ENCODE measurements around the gene CDH19. TPM values are rescaled to one million over a fixed set of nuclear protein-coding genes. Genes with fewer than 3 reads are reported as not detected.

Gene CDH19, protein sequence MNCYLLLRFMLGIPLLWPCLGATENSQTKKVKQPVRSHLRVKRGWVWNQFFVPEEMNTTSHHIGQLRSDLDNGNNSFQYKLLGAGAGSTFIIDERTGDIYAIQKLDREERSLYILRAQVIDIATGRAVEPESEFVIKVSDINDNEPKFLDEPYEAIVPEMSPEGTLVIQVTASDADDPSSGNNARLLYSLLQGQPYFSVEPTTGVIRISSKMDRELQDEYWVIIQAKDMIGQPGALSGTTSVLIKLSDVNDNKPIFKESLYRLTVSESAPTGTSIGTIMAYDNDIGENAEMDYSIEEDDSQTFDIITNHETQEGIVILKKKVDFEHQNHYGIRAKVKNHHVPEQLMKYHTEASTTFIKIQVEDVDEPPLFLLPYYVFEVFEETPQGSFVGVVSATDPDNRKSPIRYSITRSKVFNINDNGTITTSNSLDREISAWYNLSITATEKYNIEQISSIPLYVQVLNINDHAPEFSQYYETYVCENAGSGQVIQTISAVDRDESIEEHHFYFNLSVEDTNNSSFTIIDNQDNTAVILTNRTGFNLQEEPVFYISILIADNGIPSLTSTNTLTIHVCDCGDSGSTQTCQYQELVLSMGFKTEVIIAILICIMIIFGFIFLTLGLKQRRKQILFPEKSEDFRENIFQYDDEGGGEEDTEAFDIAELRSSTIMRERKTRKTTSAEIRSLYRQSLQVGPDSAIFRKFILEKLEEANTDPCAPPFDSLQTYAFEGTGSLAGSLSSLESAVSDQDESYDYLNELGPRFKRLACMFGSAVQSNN
- total RNA-seq = 10 to 100 TPM; 24.9 to 51.1 (median 38.8) TPM

DNA sequence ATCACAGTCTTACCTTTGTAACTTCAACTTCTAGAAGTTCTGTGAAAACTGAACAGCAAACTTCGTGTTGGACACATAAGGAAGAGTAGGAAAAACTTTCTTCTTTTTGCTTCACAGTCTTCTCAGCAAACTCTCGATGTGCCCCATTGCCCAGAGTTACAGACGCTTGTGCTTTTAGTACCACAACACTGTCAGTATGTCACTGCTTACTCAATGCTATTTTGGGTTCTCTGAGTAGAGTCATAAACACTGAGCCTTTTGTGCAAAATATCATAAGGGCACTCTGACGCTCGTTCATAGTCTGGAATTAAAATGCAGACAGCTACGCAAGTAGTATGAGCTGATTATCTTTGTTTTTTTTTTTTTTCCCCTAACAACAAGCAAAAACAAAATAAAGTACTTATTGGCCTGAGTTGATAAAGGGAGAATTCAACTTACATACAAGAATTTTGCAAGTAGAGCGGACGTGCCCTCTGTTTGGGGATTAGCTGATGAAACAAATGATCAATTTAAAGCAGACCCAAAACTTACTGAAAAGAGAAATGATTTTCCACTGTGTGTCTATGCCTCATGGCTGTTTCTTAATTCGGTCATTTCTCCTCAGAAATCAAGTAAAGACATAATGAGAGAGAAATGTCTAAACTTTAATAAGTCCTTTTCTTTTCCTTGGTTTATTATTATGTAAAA is at the start of gene CDH19:
Gene CDH19 (minus strand): TSS at position 150 of the 687 bp plus-strand sequence. CDS start 31,886 bp downstream, outside the sequence.
- ATAC-seq = no peak
- Histone ChIP-seq H3K36me3 (no peaks in the 10 kb centered on the region), H3K27me3 (no peaks in the 10 kb centered on the region), H3K4me1 (no peaks in the 10 kb centered on the region), H3K4me3 (peak within 1 kb of the TSS in 1 of 2 donors; percentile 22), H3K9me3 (no peaks in the 10 kb centered on the region), H3K27ac (peak within 1 kb of the TSS in 1 of 4 donors; percentile 3)
- no peak for TF ChIP-seq EP300 (IDR thresholded peaks at IDR 0.05)
- TF ChIP-seq POLR2A (IDR thresholded peaks at IDR 0.05) = peak in 1 of 2 donors; percentile 25
- peak; percentile 76 for TF ChIP-seq POLR2AphosphoS5 (IDR thresholded peaks at IDR 0.05)
- 50 to 63% methylated on average over 7 to 9 of the region's 9 CpGs for WGBS, 2 donors (ENCODE audit: low coverage in 1 of 2)

DNA sequence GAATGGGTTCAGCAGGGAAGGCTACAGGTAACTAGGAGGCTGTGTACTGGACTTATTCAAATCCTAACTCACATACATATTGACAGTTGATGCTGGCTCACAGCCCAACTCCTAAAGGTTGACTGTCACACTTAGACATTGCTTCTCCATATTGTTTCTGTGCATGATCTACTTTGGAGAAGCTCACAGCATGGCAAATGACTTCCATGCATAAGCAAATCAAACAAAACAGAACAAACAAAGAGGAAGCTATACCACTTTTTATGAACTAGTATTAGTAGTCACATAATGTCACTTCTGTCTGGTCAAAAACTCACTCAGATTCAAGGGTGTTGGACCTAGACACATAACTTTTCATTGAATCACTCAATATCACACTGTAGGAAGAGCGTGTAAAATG is 43.8 kb upstream of the CDH19 start:
- ATAC-seq = no peak
- Histone ChIP-seq H3K9me3 (no peaks in the 10 kb centered on the region), H3K36me3 (no peaks in the 10 kb centered on the region), H3K4me1 (no peaks in the 10 kb centered on the region), H3K27me3 (no peaks in the 10 kb centered on the region), H3K4me3 (no peak overlapping the region), H3K27ac (no peak overlapping the region)
- WGBS, 2 donors (ENCODE audit: low coverage in 1 of 2) = 94 to 100% methylated on average over 1 of the region's 1 CpG
- TF ChIP-seq POLR2A (IDR thresholded peaks at IDR 0.05) (no peak), EP300 (IDR thresholded peaks at IDR 0.05) (no peak), POLR2AphosphoS5 (IDR thresholded peaks at IDR 0.05) (no peak)
- TF ChIP-seq, protein P1, sequence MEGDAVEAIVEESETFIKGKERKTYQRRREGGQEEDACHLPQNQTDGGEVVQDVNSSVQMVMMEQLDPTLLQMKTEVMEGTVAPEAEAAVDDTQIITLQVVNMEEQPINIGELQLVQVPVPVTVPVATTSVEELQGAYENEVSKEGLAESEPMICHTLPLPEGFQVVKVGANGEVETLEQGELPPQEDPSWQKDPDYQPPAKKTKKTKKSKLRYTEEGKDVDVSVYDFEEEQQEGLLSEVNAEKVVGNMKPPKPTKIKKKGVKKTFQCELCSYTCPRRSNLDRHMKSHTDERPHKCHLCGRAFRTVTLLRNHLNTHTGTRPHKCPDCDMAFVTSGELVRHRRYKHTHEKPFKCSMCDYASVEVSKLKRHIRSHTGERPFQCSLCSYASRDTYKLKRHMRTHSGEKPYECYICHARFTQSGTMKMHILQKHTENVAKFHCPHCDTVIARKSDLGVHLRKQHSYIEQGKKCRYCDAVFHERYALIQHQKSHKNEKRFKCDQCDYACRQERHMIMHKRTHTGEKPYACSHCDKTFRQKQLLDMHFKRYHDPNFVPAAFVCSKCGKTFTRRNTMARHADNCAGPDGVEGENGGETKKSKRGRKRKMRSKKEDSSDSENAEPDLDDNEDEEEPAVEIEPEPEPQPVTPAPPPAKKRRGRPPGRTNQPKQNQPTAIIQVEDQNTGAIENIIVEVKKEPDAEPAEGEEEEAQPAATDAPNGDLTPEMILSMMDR (IDR thresholded peaks at IDR 0.05) = no peak

DNA sequence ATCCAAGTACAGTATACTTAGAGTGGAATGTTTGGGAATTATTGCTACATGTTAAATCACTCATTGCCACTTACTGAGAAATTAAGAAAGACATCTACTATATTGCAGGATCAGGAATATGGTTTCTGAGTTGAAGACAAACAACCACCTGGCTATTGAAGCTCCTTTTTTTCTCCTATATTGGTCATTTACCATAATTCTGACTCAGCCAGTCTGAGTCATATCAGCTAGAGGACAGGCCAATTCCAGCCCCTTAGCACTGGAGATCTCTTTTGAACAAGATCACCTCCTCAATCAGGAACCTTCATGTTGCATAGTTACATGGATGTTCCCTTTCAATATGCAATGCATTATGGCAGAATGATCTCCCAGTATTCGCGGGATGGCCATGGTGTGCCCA is 42.7 kb upstream of the CDH19 start:
- 100% methylated on average over 2 of the region's 2 CpGs; no CpG with 5 or more reads in 1 of the 2 donors for WGBS, 2 donors (ENCODE audit: low coverage in 1 of 2)
- TF ChIP-seq EP300 (IDR thresholded peaks at IDR 0.05) = no peak
- TF ChIP-seq, protein P1 (IDR thresholded peaks at IDR 0.05) = no peak
- no peak for TF ChIP-seq POLR2AphosphoS5 (IDR thresholded peaks at IDR 0.05)
- TF ChIP-seq POLR2A (IDR thresholded peaks at IDR 0.05) = no peak
- Histone ChIP-seq H3K36me3 (no peaks in the 10 kb centered on the region), H3K27ac (no peak overlapping the region), H3K27me3 (no peaks in the 10 kb centered on the region), H3K9me3 (no peaks in the 10 kb centered on the region), H3K4me3 (no peak overlapping the region), H3K4me1 (no peaks in the 10 kb centered on the region)
- no peak for ATAC-seq

DNA sequence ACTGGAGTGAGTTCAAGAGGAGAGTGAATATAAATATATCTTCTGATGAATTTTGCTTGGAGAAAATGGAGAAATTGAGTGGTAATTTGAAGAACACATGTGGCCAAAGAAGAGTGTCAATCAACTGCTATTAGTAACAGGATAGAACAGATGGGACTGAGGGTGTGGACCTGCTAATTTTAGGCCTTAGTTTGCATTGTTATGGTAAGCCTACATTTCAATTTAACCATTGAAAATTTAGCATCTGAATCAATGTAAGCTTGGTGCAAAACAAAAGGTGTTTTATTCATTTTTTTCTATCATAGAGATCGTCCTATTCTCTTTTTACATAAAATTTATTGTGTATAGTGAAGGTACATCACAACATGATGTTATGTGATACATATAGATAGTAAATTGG is 42.1 kb upstream of the CDH19 start:
- H3K4me3 ChIP-seq = no peak overlapping the region
- no peaks in the 10 kb centered on the region for H3K9me3 ChIP-seq
- no peaks in the 10 kb centered on the region for H3K4me1 ChIP-seq
- H3K36me3 ChIP-seq = no peaks in the 10 kb centered on the region
- no peak for ATAC-seq
- TF ChIP-seq, protein P1 (IDR thresholded peaks at IDR 0.05) = no peak
- no peak for TF ChIP-seq POLR2AphosphoS5 (IDR thresholded peaks at IDR 0.05)
- no peaks in the 10 kb centered on the region for H3K27me3 ChIP-seq
- WGBS, 2 donors (ENCODE audit: low coverage in 1 of 2) = 70 to 93% methylated on average over 1 of the region's 1 CpG
- H3K27ac ChIP-seq = no peak overlapping the region

DNA sequence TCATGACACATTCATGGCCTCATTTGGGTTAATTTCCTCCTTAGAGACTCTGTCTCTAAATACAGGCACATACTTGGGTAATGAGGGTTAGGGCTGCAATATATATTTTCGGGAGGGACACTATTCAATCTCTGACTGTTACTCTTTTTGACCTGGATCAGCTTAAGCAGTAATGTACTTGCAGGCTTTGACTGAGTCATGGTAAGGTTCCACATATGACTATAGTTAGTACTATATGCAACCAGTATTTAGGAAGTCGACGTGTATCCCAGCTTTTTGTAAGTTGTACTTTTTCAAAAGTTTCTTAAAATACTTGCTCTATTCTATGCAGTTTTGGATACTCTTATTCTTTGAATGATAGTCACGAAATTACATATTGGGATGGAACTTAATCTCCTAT is 37.2 kb upstream of the CDH19 start:
- H3K27me3 ChIP-seq = no peaks in the 10 kb centered on the region
- no peak for ATAC-seq
- WGBS, 2 donors (ENCODE audit: low coverage in 1 of 2) = 70 to 77% methylated on average over 4 of the region's 4 CpGs

More for the DNA sequence above, 37.2 kb upstream of the CDH19 start:
- Histone ChIP-seq H3K4me3 (no peak overlapping the region), H3K9me3 (peaks cover 0 to 4% (median 0%) of the 10 kb centered on the region in 3 donors), H3K27ac (no peak overlapping the region), H3K4me1 (no peaks in the 10 kb centered on the region), H3K36me3 (no peaks in the 10 kb centered on the region)
- TF ChIP-seq POLR2A (IDR thresholded peaks at IDR 0.05) = no peak
- TF ChIP-seq, protein P1 (IDR thresholded peaks at IDR 0.05) = no peak
- no peak for TF ChIP-seq POLR2AphosphoS5 (IDR thresholded peaks at IDR 0.05)
- TF ChIP-seq EP300 (IDR thresholded peaks at IDR 0.05) = no peak
